CD4-positive, alpha-beta T cell treated with Interleukin-17A for 1 hour (primary cell): ENCODE results near the gene CBFA2T2.

Experiments
- DNase-seq: peaks from one replicate; pipeline ENCODE4 v3.0.0-alpha.2; 2020

The CBFA2T2 gene

DNA sequence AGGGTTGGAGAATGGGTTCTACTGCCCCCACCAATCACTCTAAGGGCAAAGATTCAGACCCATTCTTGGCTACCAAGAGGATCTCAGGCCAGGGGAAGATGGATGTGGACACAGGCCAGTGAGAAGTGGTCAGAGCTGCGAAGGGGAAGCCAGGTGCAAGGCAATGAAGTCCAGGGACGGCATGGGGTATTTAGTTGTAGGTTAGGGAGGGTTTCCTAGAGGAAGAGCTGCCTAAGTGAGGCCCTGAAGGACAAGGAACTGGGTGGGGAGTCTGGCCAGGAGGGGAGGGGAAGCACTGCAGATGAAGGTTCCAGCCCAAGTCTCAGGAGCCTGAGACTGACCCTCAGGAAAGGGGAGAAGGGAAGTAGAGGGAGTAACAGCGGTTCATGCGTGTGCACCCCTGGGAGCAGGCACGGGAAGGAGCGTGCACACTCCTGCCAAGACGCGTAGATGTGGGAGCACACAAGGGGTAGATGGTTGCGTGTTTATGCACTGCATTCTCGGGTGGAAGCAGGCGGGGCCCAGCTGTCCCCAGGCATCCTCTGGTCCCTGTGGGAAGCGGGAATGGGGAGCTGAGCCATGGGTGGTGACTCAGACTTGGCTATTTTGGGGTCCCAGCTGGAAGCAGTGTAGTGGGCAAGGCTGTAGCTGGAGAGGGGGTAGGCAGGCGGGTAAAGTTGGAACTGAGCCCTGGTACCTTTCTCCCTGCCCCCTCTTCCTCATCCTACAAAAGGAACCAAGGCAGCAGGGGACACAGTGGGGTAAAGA is 180.2 kb downstream of the CBFA2T2 start:
- DNase-seq: no peak

DNA sequence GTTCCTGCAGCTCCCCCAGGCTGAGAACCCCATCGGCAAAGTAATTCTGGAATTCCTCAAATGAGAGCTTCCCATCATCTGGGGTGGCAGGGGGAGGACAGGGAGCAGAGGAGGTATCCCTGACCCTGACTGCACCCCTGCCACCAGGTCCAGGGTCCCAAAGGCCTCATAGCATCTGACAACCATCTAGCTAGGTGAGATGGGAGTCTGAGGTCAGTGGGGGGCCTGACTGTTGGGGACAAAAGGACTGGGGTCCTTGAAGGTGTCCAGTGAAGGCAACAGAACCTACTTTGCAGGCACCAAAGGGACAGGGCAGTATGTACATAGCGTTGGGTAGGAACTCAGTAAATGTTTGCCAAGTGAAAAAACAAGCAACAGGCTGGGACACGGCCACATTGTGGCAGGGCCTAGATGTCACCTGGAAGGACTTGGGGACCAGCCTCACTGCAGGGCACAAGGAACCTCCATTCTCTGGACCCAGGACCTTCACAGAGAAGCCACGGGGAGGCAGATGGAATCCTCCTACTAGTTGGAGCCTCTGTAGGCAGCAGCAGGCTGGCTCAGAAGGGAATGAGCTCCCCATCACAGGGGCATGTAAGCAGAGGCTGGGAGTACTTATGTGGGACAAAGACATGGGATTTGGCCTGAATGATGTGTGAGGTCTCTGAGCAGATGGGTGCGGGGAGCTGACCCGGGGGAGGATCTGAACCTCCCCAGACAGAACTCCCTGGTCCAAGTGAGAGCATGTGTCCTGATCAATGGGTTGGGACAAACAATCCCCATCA is 181.0 kb downstream of the CBFA2T2 start:
- DNase-seq: no peak

DNA sequence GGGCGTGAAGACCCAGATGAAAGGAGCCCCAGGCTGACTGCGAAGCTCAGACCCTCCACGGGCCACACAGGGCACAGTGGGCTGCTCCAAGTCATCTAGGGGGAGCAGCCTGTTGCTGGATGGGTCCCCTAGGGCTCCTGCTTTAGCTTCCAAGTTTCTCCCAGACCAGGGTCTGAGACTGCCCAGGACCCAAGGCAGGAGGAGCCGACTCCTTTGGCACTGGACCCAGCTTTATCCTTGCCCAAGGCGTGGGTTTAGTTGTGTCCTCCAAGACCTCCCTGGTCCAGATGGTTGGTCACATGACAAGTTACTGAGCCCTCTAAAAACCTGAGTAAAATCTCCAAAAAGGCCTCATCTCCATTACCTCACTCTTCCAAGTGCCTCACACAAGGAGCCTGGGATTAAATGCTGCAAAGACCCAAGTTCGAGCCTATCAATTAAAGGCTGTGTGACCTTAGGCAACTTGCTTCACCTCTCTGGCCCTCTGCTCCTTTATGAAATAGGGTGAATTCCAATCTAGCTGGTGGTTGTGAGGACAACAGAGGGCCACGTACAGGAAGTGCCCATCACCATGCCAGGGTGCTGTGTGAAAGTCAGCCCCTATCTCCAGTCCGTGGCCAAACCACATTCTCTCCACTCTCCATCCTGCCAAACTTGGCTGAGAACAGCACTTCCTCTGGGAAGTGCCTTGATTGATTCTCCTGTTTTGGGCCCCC is 181.8 kb downstream of the CBFA2T2 start:
- DNase-seq: no peak

DNA sequence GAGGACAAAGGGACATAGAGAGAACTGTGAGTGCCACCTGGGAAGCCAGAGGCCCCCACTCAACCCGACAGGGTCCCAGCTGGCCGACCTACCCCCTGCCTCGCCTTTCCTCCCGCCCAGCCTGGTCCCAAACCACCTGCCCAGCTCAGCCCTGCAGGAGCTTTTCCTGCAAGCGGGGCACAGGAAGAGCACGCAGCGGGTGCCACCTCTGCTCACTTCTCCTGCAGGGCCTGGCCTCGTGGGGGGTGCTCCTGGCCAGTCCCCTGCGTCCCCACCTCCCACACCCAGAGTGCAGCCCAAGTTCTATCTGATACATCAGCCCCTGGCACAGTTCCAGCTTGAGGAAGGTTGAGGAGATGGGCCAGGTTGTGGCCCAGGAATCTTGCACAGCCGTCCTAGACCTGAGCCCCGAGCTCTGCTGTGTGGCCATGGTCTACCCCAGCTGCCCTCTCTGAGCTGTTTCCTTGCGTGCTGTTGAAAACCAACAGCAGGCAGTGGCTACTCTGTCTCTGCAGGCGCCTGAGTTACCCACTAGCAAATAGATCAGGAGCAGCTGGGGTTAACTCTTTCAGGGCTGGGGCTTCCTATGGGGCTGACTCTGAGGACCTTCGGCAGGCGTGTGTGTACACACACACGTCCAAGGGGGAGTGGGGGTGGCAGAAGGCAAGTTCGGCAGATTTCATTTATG is 182.7 kb downstream of the CBFA2T2 start:
- no peak for DNase-seq

DNA sequence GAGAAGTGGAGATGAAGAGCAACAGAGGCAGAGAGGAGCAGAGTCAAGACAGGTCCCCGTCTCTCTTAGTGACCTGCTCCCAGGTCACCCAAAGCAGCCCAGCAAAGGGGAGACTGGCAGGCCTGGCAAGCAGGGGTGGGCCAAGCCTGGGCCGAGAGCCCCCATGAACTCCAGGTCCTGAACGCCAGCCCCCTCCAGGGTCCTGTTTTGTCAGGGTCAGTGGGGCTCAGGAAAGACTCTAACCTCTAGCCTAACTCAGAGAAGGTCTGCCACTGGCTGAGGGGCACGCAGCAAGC is 183.2 kb downstream of the CBFA2T2 start:
- no peak for DNase-seq

DNA sequence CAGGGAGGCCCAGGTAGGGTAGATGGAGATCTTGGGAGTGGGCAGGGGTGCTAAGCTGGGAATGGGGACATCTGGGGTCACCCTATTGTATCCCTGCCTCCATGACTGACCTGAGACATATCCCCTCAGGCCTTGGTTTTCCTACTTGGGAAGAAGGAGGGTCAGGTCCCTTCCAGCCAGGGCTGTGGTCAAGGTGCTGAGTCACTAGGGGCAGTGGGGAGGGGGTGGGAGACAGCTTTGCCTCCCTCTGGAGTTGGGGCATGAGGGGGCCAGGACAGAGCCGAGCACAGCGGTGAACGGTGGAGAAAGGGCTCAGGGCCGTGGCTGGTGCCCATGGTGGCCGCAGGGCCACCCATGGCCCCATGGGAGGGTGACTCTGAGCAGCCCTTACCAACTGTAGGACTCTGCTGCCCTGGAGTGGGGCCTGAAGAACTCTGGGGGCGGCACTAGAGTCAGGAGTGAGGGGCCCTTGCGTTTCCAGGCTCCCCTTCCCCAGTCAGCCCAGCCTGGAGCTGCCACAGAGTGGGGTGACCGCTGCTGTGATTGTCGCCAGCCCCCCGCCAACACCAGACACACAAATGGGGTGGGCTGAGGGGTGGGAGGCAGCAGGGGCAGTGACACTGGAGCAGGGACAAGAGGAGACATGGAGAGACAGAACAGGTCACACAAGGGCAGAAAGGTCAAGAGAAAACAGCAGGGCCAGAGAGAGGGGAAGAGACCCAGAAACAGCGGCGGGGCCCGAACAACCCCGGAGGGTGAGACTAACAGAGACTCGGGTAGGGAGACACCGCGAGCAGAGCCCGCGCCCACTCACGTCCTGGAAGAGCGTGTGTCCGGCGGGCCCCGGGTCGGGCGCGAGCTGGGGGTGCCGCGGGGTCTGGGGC is 183.8 kb downstream of the CBFA2T2 start:
- no peak for DNase-seq

DNA sequence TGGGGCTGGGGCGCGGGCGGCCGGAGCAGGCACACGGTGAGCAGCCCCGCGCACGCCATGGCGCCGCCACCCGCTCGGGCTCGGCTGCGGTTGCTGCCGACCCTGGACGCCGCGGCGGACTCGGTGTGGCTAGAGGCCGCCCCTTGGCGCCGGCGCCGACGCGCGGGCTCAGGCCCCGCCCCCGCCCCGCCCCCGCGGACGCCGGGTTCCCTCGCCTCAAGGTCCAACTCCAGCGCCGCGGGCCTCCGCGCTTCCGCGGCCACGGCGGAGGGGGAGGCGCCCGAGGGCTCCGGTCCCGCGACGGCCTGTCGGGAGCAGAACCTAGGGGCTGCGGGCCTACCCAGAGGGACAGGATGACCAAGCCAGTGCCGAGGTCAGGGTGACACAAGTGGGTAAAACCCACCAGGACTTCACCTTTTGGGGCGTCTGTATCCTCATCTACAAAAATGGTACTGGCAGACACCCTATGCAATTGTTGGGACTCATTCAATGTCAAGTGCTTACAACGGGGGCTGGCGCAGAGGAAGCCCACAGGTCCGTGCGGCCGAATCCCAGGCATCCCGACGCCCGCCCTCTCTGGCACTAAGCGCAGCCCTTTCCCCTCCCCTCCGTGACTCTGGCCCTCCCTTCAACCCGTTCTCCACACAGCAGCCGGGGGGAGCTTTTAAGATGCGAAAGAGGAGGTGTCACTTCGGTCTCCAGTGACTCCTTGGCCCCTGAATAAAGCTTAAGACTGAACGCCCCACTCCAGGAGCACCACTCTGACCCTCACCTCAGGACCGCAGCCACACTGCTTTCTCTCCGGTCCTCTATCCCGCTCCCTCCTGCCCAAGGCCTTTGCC is 184.6 kb downstream of the CBFA2T2 start, which contains the start of gene NECAB3:
Gene NECAB3 (minus strand): TSS at position 135 of the 842 bp plus-strand sequence. CDS start 76 bp downstream, at position 59.
- DNase-seq: peak; percentile 67

DNA sequence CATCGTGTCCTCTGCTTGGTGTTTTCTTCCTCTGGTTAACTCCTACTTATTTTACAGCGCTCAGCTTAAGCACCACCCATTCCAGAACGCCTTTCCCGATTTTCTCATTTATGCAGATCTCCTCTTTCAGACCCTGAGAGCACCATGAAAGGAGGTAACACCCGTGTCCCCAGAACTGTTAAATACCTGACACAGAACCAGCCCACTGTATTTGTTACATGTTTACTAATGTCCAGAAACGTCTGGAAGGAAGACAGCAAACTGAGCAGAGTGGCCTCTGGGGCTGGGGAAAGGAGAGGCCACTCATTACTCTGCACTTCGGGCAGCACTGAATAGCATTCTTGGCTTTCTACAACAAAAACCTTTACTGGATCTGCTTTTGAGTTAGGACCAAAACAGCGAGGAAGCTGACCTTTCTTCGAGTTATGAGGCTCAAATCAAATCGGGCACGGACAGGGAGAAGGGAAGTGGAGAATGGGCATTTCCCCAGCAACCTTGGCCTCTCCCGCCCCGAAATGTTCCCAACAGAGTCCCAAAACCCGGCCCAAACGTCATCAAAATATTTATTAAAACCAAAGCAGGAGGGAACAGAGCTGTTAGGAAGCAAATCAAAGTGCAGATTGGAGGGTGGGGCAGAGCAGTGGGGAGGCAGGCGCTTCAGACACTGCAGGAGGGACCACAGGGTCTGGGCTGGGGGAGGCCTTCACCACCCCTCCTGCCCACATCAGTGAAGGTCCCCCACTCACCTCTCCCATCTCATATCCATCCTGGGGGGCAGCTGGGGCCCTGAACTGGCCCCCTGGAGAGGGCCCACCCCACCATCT is 185.5 kb downstream of the CBFA2T2 start:
- DNase-seq: no peak

DNA sequence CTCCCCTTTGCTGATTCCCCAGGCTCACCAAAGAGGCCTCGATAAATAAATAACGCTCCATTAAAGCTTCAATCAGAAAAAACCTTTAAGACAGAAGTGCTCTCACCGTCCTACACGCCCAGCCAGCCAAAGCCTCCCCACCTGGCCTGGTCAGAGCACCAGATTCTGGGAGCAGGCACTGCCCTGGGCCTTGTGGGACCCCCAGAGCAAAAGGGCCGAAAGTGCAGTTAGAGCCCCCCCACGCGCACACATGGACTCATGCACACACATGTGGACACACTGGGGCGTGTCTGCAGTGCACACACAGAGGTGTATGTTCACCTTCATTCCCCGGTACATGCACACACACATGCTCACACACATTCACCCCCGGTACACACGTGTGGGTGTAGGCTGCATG is 186.2 kb downstream of the CBFA2T2 start:
- DNase-seq: no peak

DNA sequence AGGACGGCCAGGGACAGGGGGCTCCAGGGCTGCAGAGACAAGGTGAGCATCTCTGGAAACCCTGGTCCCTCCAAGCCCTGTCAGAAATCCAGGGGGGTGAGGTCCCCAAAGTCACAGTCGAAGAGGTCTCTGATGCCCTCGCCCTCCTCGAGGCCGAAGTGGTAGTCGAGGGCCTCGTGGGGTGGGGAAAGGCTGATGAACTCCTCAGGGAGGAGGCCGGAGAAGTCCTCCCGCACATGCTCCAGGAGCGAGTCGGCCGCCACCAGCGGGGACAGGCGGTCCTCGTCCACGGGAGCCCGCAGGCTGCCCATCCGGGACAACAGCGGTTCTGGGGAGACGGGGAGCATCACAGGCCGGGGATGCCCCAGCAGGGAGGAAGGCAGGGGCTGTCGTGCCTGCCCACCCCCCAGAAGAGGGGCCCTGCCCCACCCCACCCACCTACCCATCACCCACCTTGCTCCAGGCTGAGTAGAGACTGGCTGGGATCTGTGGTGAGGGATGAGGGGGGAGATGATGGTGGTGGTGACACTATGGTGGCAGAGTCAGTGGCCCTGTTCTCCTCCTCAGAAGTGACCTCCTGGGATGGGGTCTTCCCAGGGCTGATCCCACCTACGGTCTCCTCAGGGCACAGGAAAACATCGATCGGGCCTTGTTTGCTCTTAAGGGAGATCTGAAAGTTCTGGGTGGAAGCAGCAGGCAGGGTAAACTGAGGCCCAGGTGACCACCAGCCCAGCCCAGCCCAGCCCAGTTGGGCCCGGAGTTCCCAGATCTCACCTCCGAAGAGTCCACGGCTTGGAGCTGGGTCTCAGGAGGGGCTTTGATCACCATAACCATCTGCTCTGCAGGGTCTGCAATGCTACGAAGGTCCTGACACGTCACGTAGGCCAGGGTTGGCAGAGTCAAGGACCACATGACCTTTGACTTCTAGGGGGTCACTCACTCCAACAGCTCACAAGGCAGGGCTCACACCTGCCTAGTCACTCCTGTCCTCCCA is 187.1 kb downstream of the CBFA2T2 start:
- no peak for DNase-seq

DNA sequence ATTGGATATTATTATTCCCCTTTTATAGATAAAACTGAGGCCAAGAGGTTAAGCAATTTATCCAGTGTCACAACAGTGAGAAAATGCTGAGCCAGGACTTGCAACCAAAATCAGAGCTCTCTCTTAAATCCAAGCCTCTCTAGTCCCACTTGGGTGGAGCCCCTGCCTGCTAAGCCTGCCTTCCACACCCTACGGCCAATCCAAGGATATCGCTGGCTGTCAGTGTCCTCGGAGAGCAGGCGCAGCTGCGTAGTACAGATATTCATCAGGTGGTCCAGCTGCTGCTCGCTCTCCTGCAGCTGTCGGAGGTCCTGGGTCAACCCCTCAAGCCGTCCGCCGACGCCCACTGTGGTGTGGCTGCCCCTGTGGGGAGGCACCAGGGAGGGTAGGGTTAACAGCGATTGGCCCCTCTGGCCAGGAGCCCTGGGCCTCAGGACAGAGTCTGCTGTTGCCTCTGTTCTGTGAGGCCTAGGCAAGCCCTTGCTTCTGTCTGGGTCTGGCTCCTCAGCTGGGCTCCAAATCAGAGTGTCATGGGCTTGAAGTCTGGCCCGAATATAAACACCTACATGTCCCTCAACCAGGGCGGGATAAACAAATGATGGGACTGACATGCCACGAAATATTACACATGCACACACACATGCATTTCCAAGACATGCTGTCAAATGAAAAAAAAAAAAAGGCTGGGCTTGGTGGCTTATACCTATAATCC is 188.3 kb downstream of the CBFA2T2 start:
- DNase-seq: no peak

DNA sequence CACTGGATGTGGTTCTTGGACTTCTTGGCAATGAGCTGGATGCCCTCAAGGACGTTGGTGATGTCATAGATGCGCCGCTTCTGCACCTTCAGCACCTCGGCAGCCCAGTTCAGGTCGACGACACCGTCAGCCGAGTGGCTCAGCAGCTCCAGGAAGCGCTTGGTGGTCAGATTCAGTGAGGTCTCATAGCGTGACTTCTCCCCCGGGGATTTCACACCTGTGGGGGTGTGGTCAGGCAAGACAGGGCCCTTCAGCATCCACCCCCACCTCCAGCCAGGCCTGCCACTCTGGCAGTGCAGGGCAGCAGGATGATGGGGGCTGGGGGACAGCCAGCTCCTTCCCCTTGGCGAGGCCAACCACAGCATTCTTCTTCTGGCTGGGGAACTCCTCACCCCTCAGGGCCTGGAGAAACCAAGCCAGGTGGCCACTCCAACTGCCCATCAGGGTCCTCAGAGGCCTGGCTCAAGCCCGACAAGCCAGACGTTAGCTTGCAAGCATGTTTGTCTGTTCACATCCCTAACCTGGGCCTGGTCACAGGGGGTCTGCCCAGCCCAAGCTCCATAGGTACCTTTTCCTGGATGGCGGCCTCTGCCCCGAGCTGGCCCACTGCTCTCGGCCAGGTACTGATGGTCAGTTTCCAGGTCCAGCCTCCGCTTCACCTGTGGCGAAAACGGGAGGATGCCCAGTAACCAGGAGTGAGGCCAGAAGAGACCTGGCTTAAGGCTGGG is 190.0 kb downstream of the CBFA2T2 start:
- peak; percentile 69 for DNase-seq

DNA sequence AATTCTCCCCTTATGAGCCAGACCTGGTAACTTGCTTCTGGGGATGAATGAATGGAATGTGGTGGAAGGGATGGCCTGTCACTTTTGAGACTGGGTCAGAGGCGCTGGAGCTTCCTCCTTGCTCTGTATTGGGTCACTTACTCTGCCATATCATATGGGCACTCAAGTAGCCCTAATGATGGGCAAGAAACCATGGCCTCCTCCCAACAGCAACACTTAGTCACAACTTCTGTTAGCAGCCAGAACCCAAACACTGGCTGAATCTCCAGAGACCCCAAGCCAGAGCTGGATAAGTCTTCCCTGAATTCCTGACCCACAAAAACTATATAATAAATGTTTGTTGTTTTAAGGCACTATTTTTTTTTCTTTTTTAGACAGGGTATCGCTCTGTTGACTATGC is 190.8 kb downstream of the CBFA2T2 start:
- no peak for DNase-seq

DNA sequence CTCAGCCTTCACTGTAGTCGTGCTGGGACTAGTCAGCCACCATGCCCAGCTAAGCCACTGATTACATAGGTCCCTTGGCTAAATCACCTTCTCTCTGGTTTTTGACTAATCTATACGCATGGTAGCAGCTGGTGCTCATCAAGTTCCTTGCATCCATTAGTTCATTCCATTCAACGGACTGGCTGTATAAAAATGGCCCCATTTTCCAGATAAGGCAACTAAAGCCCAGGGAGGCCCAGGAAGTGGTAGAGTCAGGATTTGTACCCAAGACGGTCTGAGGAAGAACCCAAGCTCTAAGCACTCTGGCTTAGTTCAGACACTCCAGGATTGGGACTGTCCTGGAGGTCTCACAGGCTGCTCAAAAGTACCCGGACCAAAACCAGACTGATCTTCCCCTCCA is 191.4 kb downstream of the CBFA2T2 start:
- no peak for DNase-seq

DNA sequence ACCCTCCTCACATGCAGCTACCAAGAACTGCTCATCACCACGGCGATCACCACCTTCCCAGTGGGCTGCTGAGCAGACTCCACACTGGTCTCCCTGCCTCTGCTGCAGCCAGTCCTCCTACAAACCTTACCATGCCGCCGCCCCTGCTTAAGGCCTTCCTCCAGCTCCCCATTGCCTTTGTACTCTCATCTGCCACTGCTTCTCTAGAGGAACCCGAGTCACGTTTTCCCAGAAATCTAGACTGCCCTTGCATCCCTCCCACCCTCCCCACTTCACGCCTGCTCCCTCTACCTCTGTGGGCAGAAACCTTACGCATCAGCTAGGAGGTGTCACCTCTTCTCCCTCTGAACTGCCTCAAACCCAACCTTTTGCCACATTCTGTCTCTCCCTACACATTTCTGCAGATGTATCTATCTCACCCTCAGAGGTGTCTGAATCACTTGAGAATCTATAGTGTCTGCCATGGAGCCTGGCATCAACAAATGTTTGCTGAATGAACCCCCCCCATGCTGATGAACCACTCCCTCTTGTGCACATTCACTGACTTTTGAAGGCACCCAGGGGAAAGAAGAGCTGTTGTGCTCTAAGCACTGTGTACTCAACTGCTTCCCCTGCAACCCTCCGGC is 191.9 kb downstream of the CBFA2T2 start:
- no peak for DNase-seq

DNA sequence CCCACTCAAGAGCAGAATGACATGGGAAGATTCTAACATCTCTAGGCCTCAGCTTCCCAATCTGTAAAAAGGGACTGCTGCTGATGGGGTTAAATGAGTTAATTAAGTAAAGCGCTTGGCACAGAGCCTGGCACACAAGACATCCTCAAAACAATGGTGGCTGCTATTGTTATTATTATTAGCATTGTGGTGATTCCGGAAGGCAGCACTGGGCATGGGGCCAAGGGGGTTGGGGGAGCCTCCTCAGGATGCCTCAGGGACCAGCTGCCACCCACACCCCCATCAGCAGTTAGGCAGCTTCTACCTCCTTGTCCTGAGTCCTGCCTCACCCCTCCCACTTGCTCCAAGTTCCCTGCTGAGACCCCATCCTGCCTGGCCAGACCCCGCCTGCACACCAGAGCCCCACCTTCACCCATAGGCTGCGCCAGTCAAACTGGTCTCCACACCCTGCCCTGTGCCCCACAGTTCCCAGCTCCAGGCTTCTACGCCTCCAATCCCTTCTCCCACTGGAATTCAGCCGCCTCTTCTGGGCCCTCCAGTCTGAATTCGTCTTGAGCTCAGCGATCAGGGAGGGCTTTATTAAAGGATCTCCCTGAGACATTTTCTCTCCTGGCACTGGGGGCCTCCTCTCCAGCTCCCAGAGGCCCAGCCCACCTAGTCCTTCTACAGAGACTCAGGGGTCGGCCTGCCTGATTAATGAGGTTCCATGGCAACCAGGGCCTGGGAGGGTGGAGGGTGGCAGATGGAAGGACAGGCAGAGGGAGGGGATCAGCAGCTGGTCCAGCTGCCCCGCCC is 194.8 kb downstream of the CBFA2T2 start:
- DNase-seq: no peak
